DND-41 (cell line): ENCODE data around the gene FAM219A.

Experiments used
- CTCF ChIP-seq: IDR thresholded peaks from 2 replicates; pipeline ENCODE4 v1.5.1; 2012; ENCODE audit warnings: borderline replicate concordance, low read length, moderate library complexity, mild to moderate bottlenecking; ENCODE audit not compliant: poor library complexity, severe bottlenecking; ENCODE audit errors: extremely low read depth
- EZH2 ChIP-seq: IDR thresholded peaks from 3 replicates; pipeline ENCODE4 v1.6.1; 2012; ENCODE audit warnings: borderline replicate concordance, low read depth, mild to moderate bottlenecking, moderate library complexity, low read length, inconsistent platforms; ENCODE audit not compliant: severe bottlenecking

- TF ChIP-seq CTCF (no peak), EZH2 (no peak)
Observed at GRCh38 chr9:34365282-34365681, 93.1 kb downstream of the FAM219A start.
